Ascending aorta (tissue), 2 donors: Measurements from ENCODE around the gene INPP1. TPM values are rescaled to one million over a fixed set of nuclear protein-coding genes. Genes with fewer than 3 reads are reported as not detected.

Source experiments
- DNase-seq, 2 donors: peaks; one replicate each; pipeline ENCODE4 v3.0.0-alpha.2; 2019; ENCODE audit warnings: low spot score in 2 of 2
- H3K27ac ChIP-seq, 2 donors: fragments of 200-600 bp; sonication (generic); one replicate each; pipeline ENCODE4 v1.5.1; 2016 to 2017; ENCODE audit warnings: mild to moderate bottlenecking in 1 of 2
- H3K27me3 ChIP-seq: fragments of 200-600 bp; sonication (generic); one replicate; pipeline ENCODE4 v1.5.1; 2017
- H3K36me3 ChIP-seq, 2 donors: fragments of 200-600 bp; sonication (generic); one replicate each; pipeline ENCODE4 v1.5.1; 2016
- H3K4me1 ChIP-seq, 2 donors: fragments of 200-600 bp; sonication (generic); one replicate each; pipeline ENCODE4 v1.5.1; 2016 to 2017; ENCODE audit warnings: mild to moderate bottlenecking in 1 of 2
- H3K4me3 ChIP-seq, 2 donors: fragments of 200-600 bp; sonication (generic); one replicate each; pipeline ENCODE4 v1.5.1; 2016 to 2017; ENCODE audit warnings: mild to moderate bottlenecking in 1 of 2
- H3K9me3 ChIP-seq, 2 donors: fragments of 200-600 bp; sonication (generic); one replicate each; pipeline ENCODE4 v1.5.1; 2016
- intact Hi-C: fragments of 100-400 bp; cut with DNase I; formaldehyde crosslinking; loops from one replicate; pipeline ENCODE4 v1.15.1; 2023
- total RNA-seq: library from RNA; depleted of rRNA; stranded (reverse); fragments of >200 nt; gene quantifications from one replicate; pipeline ENCODE4 v1.1.0, GENCODE V29; 2016
- TF ChIP-seq, protein P1 (sequence below), 3 experiments: fragments of 200-600 bp in 2 of 3; fragments of 450-650 bp in 1 of 3; sonication (generic) in 2 of 3; IDR thresholded peaks; one replicate each; pipeline ENCODE4 v1.5.1; 2016 to 2019; ENCODE audit warnings: antibody characterized with exemption in 3 of 3, mild to moderate bottlenecking in 1 of 3, moderate library complexity in 1 of 3

Gene INPP1
- total RNA-seq, 1 donor from 2014 or later = 13.3 TPM

DNA sequence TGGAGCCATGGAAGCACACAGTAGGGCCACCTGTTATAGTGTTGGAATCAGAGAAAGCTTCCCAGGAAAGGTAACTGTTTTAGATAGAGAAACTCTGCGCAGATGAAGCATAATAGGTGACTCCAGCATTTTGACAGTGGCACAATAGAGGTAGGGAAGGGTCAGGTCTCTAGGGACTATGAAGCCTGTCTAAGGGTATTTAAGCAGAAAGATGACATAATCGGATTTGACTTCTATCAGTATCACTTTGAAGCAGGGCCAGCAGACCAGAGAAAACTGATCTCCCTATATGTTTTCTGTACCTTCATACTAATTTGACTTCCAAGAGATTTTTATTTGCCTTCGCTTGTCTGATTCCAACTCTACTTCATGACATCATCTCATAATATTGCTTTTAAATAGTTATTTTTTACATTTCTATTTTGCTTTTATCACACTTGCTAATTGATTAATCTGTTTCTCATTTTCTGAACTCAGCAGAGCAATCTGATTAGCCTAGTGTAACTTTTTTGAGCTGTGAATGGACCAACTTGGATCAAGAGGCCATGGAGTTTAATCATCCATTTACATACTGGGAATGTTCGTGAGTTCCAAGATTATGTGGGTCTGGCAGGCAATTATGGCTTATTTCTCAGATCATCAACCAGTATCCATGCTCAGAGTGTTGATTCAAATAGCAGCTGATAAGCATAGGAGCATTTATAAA lies 15.4 kb upstream of the INPP1 start:
- Histone ChIP-seq H3K36me3 (no peaks in the 10 kb centered on the region), H3K9me3 (no peaks in the 10 kb centered on the region), H3K27ac (no peak overlapping the region), H3K4me1 (peaks cover 0 to under 1% of the 10 kb centered on the region in 2 donors), H3K4me3 (no peak overlapping the region), H3K27me3 (no peaks in the 10 kb centered on the region)
- TF ChIP-seq, protein P1, sequence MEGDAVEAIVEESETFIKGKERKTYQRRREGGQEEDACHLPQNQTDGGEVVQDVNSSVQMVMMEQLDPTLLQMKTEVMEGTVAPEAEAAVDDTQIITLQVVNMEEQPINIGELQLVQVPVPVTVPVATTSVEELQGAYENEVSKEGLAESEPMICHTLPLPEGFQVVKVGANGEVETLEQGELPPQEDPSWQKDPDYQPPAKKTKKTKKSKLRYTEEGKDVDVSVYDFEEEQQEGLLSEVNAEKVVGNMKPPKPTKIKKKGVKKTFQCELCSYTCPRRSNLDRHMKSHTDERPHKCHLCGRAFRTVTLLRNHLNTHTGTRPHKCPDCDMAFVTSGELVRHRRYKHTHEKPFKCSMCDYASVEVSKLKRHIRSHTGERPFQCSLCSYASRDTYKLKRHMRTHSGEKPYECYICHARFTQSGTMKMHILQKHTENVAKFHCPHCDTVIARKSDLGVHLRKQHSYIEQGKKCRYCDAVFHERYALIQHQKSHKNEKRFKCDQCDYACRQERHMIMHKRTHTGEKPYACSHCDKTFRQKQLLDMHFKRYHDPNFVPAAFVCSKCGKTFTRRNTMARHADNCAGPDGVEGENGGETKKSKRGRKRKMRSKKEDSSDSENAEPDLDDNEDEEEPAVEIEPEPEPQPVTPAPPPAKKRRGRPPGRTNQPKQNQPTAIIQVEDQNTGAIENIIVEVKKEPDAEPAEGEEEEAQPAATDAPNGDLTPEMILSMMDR (IDR thresholded peaks at IDR 0.05) = no peak
- no peak for DNase-seq
- intact Hi-C loops = no loop called here

- no peaks in the 10 kb centered on the region for H3K9me3 ChIP-seq
- no peaks in the 10 kb centered on the region for H3K36me3 ChIP-seq
- H3K27ac ChIP-seq = no peak overlapping the region
- TF ChIP-seq, protein P1 (IDR thresholded peaks at IDR 0.05) = peak in 2 of 3 experiments; percentile 13 to 36
- no peak for DNase-seq
- intact Hi-C loops = no loop called here
- peaks cover 0 to 2% of the 10 kb centered on the region in 2 donors for H3K4me1 ChIP-seq
- no peak overlapping the region for H3K4me3 ChIP-seq
- H3K27me3 ChIP-seq = no peaks in the 10 kb centered on the region
These were observed 14.7 kb upstream of the INPP1 start for GRCh38 chr2:190328573-190329147.

DNA sequence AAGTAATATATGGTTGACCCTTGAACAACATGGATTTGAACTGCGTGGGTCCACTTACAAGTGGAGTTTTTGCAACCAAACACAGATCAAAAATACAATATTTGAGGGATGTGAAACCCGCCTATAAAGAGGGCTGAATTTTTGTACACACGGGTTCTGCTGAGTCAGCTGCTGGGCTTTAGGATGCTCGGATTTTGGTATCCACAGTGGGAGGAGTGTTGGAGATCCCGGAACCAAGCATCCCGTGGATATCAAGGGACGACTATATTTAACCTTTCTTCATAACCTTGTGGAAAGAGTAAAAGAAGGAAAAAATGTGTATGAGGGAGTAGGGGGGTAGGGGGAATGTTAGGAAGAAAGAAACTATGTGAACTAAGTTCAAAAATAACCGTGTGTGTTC lies 10.0 kb upstream of the INPP1 start:
- TF ChIP-seq, protein P1 (IDR thresholded peaks at IDR 0.05) = no peak
- peak overlapping the region; percentile 69 to 73 for H3K27ac ChIP-seq
- H3K4me3 ChIP-seq = peak overlapping the region in 1 of 2 donors; percentile 4

GRCh38 chr2:190333928-190334327 lies 9.5 kb upstream of the INPP1 start:
- H3K36me3 ChIP-seq = no peaks in the 10 kb centered on the region
- H3K4me3 ChIP-seq = peak overlapping the region in 1 of 2 donors; percentile 4
- no peaks in the 10 kb centered on the region for H3K9me3 ChIP-seq
- TF ChIP-seq, protein P1 (IDR thresholded peaks at IDR 0.05) = no peak
- DNase-seq = no peak
- H3K27ac ChIP-seq = peak overlapping the region; percentile 69 to 73
- intact Hi-C loops = no loop called here
- no peaks in the 10 kb centered on the region for H3K27me3 ChIP-seq
- peaks cover 0 to 2% of the 10 kb centered on the region in 2 donors for H3K4me1 ChIP-seq

More for the DNA sequence above, 10.0 kb upstream of the INPP1 start:
- H3K27me3 ChIP-seq = no peaks in the 10 kb centered on the region
- H3K9me3 ChIP-seq = no peaks in the 10 kb centered on the region
- no peak for DNase-seq
- no peaks in the 10 kb centered on the region for H3K36me3 ChIP-seq
- intact Hi-C loops = no loop called here
- H3K4me1 ChIP-seq = peaks cover 0 to 2% of the 10 kb centered on the region in 2 donors

DNA sequence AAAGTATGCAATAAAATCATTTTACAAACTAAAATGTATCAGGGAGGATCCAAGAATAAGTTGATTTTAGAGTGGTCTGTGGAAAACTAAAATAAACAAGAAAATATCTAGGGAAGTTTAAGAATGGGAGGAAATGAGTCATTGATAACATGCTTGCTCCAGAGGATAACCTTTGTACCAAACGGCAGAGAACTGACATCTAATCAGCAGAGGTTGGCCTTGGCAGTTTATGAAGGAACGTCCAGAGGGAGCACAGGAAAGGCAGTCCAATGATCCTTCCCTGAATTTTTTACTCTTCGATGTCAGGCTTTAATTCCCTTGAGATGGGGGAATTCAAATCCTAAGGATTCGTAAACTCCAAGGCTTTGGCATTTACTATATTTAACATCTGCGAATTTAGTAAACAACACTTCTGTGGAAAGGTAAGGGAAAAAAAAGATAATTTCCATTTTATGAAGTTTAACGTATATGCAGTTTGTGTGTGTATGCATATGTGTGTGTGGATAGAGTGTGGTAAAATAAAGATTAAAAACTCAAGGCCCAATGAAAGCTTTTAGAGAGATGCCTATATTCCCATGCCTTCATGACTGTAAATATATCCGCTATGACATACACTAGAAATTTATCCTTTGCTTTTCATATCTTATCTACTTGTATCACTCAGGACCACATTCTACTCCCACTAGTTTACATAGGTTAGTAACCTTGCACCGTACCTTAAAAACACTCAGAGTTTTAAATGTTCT lies 8.7 kb upstream of the INPP1 start:
- TF ChIP-seq, protein P1 (IDR thresholded peaks at IDR 0.05) = no peak
- no peak for DNase-seq
- Histone ChIP-seq H3K9me3 (no peaks in the 10 kb centered on the region), H3K36me3 (no peaks in the 10 kb centered on the region), H3K4me1 (peaks cover 0 to 2% of the 10 kb centered on the region in 2 donors), H3K4me3 (no peak overlapping the region), H3K27ac (peak overlapping the region; percentile 69 to 73), H3K27me3 (no peaks in the 10 kb centered on the region)
- intact Hi-C loops = loop anchor here (5.0 kb wide), 1 partner anchor 38 kb away; no protein-coding TSS in a partner anchor
